HG02885 (cell line): ENCODE data around the gene LRRC70.
"Not testable (repeated sequence)": the region's sequence is repeated elsewhere in the genome, so short reads cannot be mapped to it uniquely, and the experiment has no call there.

Experiments
- ATAC-seq: cut with Tn5 transposase; IDR thresholded peaks from one replicate; pipeline ENCODE4 v1.9.1; 2021; ENCODE audit warnings: mild to moderate bottlenecking; ENCODE audit not compliant: unreplicated experiment, poor library complexity

Gene LRRC70

DNA sequence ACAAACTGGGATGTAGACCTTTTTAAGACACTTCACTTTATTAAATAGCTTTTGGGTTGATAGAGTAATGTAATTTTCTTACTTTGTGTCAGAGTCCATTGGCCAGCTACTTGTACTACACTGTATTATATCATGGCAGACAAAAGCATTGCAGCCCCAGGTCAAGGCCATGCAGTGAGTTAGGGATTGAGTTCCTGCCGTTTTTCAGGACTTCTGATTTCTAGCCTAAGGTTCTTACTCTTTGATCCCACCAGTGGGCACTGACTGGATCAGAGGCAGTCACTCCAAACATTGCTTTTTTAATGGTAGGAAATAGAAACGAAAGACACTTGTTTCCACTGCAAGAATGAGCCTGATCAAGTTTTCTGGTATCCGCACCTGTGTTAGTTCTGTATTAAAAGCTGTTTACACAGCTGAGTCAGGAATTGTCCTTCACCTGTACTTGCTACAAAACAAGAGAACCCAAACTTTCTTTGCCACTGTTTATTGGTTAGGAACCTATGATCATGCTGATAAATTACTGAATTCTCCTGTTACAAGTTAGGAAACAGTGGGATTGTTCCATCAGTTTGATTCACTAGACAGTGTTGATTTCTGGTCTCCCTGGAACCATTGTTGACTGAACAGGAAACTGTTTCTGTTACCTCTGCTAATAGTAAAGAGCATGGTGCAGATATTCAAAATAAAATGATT, 22.1 kb downstream of the LRRC70 start:
- no peak for ATAC-seq

GRCh38 chr5:62603934-62604333, 25.3 kb downstream of the LRRC70 start:
- ATAC-seq, result no peak

- ATAC-seq, result no peak
These were observed 27.0 kb downstream of the LRRC70 start for GRCh38 chr5:62605638-62606037.

GRCh38 chr5:62606878-62607277, 28.3 kb downstream of the LRRC70 start:
- no peak for ATAC-seq

- ATAC-seq, result no peak
These were observed 29.0 kb downstream of the LRRC70 start for GRCh38 chr5:62607615-62608014.

DNA sequence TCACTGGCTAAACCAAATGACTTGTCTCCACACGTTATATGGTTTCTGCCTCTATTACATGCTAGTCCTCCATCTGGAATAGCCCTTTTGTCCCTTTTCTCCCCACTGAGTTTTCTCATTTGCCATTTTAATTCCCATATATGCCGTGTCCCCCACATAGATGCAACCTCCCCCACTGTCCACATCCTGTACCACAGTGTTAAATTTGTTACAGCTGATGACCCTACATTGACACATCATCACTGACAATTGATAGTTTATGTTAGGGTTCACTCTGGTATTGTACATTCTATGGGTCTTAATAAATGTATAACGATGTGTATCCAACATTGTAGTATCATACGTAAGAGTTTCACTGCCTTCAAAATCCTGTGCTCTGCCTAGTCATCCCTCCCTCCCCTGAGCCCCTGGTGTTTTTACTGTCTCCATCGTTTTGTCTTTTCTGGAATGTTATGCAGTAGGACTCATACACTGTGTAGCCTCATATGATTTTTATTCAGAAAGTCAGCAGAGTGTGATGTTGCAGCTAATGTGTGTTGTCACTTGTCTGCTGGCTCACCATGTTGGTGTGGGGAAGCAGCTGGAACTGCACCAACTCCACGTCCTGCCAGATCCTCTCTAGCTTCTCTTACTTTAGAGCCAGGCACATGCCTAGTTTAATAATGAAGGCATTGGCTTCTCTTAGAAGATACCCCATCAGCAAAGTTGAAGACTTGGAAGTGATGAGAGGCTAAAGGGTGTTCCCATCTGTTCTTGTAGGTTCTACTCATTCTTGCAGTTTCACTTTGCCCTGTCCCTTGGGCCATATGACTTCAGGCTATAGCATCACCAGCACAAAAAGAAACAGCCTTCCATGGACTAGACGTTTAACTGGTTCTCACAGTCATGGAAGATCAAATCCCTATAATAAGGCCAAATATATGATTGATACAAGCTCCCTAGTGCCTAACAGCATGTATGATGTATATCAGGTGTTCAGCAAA, 30.2 kb downstream of the LRRC70 start:
- no peak for ATAC-seq

- ATAC-seq, result no peak
These were observed 35.7 kb downstream of the LRRC70 start for GRCh38 chr5:62614355-62614754.

- ATAC-seq, result no peak
These were observed 38.1 kb downstream of the LRRC70 start for GRCh38 chr5:62616615-62617277.

DNA sequence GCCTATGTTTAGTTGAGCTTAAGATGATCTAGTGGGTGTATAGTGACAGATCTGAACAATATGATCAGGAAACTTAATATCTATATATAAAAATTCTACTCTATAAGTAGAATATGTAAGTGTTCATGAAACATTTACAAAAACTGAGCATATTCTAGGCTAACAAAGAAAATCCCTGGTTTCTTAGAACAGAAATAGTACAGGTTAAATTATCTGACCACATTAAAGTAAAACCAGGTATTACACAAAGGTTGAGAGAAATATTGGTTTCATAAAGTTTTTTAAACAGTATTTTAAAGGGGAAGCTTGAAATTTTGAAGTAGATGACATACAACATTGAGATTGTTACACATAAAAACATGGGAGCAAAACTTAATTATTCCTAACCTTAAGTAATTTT, 39.3 kb downstream of the LRRC70 start:
- no peak for ATAC-seq

DNA sequence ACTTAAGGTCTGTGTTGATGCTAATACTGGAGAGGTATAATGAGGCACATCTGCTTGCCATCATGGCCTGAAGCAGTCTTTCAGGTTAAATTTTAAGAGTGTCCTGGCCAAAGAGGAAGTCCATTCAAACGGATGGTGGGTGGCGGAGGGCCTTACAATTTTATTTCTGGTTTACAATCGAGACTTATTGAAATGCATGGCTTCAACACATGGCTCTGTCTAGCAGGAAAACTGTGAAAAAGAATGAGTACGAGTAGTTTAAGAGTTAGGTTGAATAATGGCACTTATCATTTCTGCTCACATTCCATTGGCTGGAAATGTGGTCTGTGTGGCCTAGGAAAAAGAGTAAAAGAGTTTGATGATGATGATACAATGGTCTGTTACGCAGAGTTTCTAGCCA, 42.1 kb downstream of the LRRC70 start:
- no peak for ATAC-seq

GRCh38 chr5:62621280-62621679, 42.7 kb downstream of the LRRC70 start:
- ATAC-seq, result no peak

DNA sequence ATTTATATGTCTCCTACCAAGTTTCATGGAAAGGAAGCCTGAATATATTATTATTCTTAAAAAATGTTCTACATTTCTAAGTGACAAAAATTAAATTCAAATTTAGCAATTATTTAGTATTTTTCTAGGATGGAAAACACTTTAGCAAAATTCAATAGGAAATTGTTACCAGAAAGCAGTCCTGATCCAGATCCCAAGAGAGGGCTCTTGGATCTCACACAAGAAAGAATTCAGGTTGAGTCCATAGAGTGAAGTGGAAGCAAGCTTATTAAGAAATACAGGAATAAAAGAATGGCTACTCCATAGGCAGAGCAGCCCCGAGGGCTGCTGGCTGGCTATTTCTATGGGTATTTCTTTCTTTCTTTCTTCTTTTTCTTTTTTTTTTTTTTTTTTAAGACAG, 44.7 kb downstream of the LRRC70 start:
- no peak for ATAC-seq

DNA sequence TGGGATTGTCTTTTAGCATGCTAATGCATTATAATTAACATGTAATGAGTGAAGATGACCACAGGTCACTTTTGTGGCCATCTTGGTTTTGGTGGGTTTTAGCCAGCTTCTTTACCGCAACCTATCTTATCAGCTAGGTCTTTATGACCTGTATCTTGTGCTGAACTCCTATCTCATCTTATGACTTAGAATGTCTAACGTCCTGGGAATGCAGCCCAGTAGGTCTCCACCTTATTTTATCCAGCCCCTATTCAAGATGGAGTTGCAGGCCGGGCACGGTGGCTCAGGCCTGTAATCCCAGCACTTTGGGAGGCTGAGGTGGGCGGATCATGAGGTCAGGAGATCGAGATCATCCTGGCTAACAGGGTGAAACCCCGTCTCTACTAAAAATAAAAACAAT, 45.8 kb downstream of the LRRC70 start:
- not testable (repeated sequence) for ATAC-seq

DNA sequence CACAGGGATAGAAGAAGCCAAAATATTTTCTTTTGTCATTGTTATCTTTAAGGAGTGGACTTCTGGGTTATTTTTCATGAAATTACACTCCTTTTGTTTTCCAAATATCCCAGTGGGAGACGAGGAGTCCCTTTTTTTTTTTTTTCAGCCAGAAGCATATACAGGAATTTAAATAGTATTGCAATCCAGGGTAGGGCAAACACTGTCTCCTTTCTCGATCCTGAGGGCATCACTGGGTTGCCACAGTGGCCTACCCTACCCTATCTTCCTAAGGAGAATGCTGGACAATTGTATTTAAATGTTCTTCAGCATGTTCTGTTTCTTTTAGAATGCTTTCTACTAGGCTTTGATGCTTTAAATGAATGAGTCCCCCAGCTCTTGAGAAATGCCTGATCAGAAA, 47.9 kb downstream of the LRRC70 start:
- no peak for ATAC-seq

DNA sequence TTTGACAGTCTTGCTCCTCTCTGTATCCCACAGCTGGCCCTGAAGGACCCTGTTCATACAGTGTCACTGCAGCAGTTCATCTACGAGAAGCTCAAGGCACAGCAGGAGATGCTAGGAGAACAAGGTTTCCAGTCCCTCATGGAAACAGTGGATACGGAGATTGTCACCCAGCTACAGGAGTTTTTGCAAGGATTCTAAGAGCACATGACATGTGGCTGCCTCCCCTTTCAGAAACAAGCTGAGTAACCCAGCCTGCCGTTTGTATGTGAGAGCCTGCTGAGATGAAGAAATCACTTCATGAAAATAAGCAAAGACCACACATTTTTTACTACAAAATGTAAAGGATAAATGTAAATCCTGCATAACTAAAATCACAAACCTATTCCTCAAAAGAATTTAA, 48.5 kb downstream of the LRRC70 start:
- no peak for ATAC-seq

GRCh38 chr5:62627901-62628300, 49.3 kb downstream of the LRRC70 start:
- ATAC-seq, result no peak
